ENCODE results near the gene DDC.

DDC gene

GRCh38 chr7:50488379-50488778 is 76.8 kb downstream of the DDC start:
- Histone ChIP-seq H3K4me3 (ENCODE audit: low read length) (no peak overlapping the region), H3K79me2 (ENCODE audit: control insufficient read depth, low read length) (no peaks in the 10 kb centered on the region), H3K4me2 (ENCODE audit: low read length) (no peak overlapping the region), H3K9me3 (ENCODE audit: control insufficient read depth, insufficient read depth, low read length) (peaks cover 7% of the 10 kb centered on the region; the same call in 1 of the 2 replicates), H3K9me2 (replicated peaks; ENCODE audit: control insufficient read depth, low read length) (no peaks in the 10 kb centered on the region), H3K27ac (ENCODE audit: low read depth, low read length) (no peak overlapping the region), H3K36me3 (ENCODE audit: control insufficient read depth, low read length) (no peaks in the 10 kb centered on the region), H3K4me1 (ENCODE audit: control insufficient read depth, low read length) (no peaks in the 10 kb centered on the region), H3K27me3 (ENCODE audit: control insufficient read depth, low read length) (peaks cover 6% of the 10 kb centered on the region; the same call in 1 of the 2 replicates), H4K20me1 (ENCODE audit: control insufficient read depth, insufficient read depth, low read depth, low read length) (no peaks in the 10 kb centered on the region), H3F3A (ENCODE audit: control insufficient read depth, insufficient read depth) (no peaks in the 10 kb centered on the region)
- TF ChIP-seq EZH2phosphoT487 (IDR thresholded peaks at IDR 0.05; ENCODE audit: borderline replicate concordance, low read length) = no peak
- TF ChIP-seq, protein P1, sequence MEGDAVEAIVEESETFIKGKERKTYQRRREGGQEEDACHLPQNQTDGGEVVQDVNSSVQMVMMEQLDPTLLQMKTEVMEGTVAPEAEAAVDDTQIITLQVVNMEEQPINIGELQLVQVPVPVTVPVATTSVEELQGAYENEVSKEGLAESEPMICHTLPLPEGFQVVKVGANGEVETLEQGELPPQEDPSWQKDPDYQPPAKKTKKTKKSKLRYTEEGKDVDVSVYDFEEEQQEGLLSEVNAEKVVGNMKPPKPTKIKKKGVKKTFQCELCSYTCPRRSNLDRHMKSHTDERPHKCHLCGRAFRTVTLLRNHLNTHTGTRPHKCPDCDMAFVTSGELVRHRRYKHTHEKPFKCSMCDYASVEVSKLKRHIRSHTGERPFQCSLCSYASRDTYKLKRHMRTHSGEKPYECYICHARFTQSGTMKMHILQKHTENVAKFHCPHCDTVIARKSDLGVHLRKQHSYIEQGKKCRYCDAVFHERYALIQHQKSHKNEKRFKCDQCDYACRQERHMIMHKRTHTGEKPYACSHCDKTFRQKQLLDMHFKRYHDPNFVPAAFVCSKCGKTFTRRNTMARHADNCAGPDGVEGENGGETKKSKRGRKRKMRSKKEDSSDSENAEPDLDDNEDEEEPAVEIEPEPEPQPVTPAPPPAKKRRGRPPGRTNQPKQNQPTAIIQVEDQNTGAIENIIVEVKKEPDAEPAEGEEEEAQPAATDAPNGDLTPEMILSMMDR (IDR thresholded peaks at IDR 0.05; ENCODE audit: low read depth, low read length, poor library complexity, severe bottlenecking) = no peak

DNA sequence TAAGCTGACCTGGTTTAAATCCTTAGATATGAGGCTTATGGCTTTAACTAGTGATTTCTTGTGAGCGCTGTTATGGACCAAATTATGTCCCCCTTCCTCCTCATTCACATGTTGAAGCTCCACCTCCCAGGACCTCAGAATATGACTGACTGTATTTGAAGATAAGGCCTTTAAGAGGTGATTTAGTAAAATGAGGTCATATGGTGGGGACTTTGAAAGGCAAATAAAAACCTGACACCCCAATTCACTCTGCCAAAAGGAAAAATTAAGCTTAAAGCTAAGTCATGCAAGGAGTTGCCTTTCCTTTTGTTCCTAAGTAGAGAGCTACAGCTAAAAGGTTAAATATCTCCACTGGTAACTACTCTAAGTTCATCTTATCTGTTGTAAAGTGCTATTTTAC is 78.7 kb downstream of the DDC start:
- Histone ChIP-seq H3K36me3 (ENCODE audit: control insufficient read depth, low read length) (no peaks in the 10 kb centered on the region), H4K20me1 (ENCODE audit: control insufficient read depth, insufficient read depth, low read depth, low read length) (no peaks in the 10 kb centered on the region)

DNA sequence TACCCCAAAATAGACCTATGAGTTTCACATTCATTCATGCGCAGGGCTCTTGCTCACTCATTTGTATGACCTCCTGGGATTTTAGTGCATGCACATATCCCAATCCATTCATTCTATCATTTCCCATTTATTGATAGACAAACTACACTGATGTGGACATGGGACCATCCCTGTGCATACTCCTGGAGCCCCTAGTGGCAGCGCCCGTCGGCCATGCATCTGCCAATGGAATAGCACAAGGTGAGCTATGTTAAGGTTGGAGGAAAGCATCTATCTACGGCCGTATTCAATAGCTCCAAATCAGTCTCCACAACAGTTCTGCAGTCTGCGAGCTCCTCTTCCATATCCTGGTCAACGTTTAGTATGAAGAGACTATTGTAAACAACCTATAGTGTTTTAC is 83.3 kb downstream of the DDC start:
- TF ChIP-seq EZH2phosphoT487 (IDR thresholded peaks at IDR 0.05; ENCODE audit: borderline replicate concordance, low read length) = no peak
- TF ChIP-seq, protein P1 (IDR thresholded peaks at IDR 0.05; ENCODE audit: low read depth, low read length, poor library complexity, severe bottlenecking) = peak; percentile 19
- Histone ChIP-seq H3K4me2 (ENCODE audit: low read length) (no peak overlapping the region), H3F3A (ENCODE audit: control insufficient read depth, insufficient read depth) (no peaks in the 10 kb centered on the region), H3K27me3 (ENCODE audit: control insufficient read depth, low read length) (peaks cover 20% of the 10 kb centered on the region; the same call in 1 of the 2 replicates), H3K79me2 (ENCODE audit: control insufficient read depth, low read length) (no peaks in the 10 kb centered on the region), H3K9me3 (ENCODE audit: control insufficient read depth, insufficient read depth, low read length) (no peaks in the 10 kb centered on the region), H3K27ac (ENCODE audit: low read depth, low read length) (no peak overlapping the region), H3K4me3 (ENCODE audit: low read length) (no peak overlapping the region), H4K20me1 (ENCODE audit: control insufficient read depth, insufficient read depth, low read depth, low read length) (no peaks in the 10 kb centered on the region), H3K9me2 (replicated peaks; ENCODE audit: control insufficient read depth, low read length) (no peaks in the 10 kb centered on the region), H3K36me3 (ENCODE audit: control insufficient read depth, low read length) (no peaks in the 10 kb centered on the region), H3K4me1 (ENCODE audit: control insufficient read depth, low read length) (no peaks in the 10 kb centered on the region)

More for the DNA sequence above, 78.7 kb downstream of the DDC start:
- Histone ChIP-seq H3K9me3 (ENCODE audit: control insufficient read depth, insufficient read depth, low read length) (peaks cover 7% of the 10 kb centered on the region; the same call in 1 of the 2 replicates), H3F3A (ENCODE audit: control insufficient read depth, insufficient read depth) (no peaks in the 10 kb centered on the region), H3K27ac (ENCODE audit: low read depth, low read length) (no peak overlapping the region), H3K4me1 (ENCODE audit: control insufficient read depth, low read length) (no peaks in the 10 kb centered on the region), H3K9me2 (replicated peaks; ENCODE audit: control insufficient read depth, low read length) (no peaks in the 10 kb centered on the region), H3K79me2 (ENCODE audit: control insufficient read depth, low read length) (no peaks in the 10 kb centered on the region), H3K27me3 (ENCODE audit: control insufficient read depth, low read length) (peaks cover 15% of the 10 kb centered on the region; the same call in 1 of the 2 replicates), H3K4me2 (ENCODE audit: low read length) (no peak overlapping the region), H3K4me3 (ENCODE audit: low read length) (no peak overlapping the region)
- TF ChIP-seq EZH2phosphoT487 (IDR thresholded peaks at IDR 0.05; ENCODE audit: borderline replicate concordance, low read length) = no peak
- TF ChIP-seq, protein P1 (IDR thresholded peaks at IDR 0.05; ENCODE audit: low read depth, low read length, poor library complexity, severe bottlenecking) = no peak
